Esophagus squamous epithelium (tissue), 4 donors: ENCODE measurements around the gene CBFA2T3.

Experiments used
- CTCF ChIP-seq, 6 experiments: fragments of 450-650 bp in 4 of 6; fragments of 200-600 bp in 2 of 6; sonication (generic) in 2 of 6; IDR thresholded peaks; one replicate each; pipeline ENCODE4 v1.5.1; 2016 to 2019; ENCODE audit warnings: antibody characterized with exemption in 6 of 6, mild to moderate bottlenecking in 4 of 6, moderate library complexity in 4 of 6
- POLR2A ChIP-seq, 4 donors: fragments of 450-650 bp; IDR thresholded peaks; one replicate each; pipeline ENCODE4 v1.6.1; 2017; ENCODE audit warnings: antibody characterized with exemption in 4 of 4, mild to moderate bottlenecking in 4 of 4, moderate library complexity in 3 of 4

- TF ChIP-seq CTCF (IDR thresholded peaks at IDR 0.05) (no peak), POLR2A (IDR thresholded peaks at IDR 0.05) (no peak)
Observed at GRCh38 chr16:89014403-89015230, 37.6 kb upstream of the CBFA2T3 start.
